Measurements from ENCODE around the gene RABL6.

GRCh38 chr9:136828474-136829140 lies 20.9 kb downstream of the RABL6 start:
- TF ChIP-seq ZNF274 (IDR thresholded peaks at IDR 0.05; ENCODE audit: low read depth, low read length) (no peak), SUZ12 (IDR thresholded peaks at IDR 0.05; ENCODE audit: extremely low read depth, insufficient read depth, insufficient read length) (no peak), YY1 (IDR thresholded peaks at IDR 0.05; ENCODE audit: insufficient read depth, insufficient read length) (no peak)
